NCI-H1417 (cell line): Measurements from ENCODE around the gene ZNF280C.
"Not testable (repeated sequence)": the region's sequence is repeated elsewhere in the genome, so short reads cannot be mapped to it uniquely, and the experiment has no call there.

Experiments
- DNase-seq, 3 experiments: peaks; one replicate each; lab custom pipeline; 2025; lab: John Stamatoyannopoulos, UW

Gene ZNF280C, protein sequence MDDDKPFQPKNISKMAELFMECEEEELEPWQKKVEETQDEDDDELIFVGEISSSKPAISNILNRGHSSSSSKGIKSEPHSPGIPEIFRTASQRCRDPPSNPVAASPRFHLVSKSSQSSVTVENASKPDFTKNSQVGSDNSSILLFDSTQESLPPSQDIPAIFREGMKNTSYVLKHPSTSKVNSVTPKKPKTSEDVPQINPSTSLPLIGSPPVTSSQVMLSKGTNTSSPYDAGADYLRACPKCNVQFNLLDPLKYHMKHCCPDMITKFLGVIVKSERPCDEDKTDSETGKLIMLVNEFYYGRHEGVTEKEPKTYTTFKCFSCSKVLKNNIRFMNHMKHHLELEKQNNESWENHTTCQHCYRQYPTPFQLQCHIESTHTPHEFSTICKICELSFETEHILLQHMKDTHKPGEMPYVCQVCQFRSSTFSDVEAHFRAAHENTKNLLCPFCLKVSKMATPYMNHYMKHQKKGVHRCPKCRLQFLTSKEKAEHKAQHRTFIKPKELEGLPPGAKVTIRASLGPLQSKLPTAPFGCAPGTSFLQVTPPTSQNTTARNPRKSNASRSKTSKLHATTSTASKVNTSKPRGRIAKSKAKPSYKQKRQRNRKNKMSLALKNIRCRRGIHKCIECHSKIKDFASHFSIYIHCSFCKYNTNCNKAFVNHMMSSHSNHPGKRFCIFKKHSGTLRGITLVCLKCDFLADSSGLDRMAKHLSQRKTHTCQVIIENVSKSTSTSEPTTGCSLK

DNA sequence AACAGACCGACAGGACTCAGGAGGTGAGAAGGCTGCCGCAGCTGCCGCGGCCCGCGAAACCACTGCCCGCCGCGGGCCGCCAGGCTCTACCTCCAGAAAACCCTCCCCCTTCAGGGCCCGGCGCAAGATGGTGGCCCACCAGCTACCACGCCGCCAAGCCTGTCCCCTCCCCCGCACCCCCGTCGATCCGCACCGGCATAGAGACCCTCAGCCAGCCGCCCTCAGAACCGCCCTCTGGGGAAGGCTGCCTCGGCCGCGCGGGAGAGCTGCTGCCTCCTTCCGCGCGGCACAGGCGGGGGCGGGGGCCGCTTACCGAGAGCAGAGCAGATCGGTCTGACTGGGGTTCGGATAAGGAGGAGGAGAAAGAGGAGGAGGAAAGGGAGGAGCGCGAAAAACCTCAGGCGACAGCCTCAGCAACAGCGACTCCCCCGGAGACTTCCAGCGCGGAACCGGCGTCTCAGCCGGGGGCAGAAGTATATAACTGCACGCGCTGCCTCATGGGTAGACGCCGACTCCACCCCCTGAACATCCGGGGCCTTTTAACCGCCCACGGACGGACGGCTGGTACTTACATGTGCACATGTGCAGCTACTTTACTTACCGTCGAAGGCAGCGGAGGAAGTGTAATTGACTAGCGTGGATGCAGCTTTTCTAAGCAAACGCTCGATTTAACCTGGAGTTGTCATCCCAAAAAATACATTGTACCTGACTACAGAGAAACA is at the start of gene ZNF280C:
TSS of gene ZNF280C (minus strand) at position 451 of the 722 bp plus-strand sequence. CDS start 8,450 bp downstream, outside the sequence.
- peak; percentile 90 to 96 (median 95) for DNase-seq

DNA sequence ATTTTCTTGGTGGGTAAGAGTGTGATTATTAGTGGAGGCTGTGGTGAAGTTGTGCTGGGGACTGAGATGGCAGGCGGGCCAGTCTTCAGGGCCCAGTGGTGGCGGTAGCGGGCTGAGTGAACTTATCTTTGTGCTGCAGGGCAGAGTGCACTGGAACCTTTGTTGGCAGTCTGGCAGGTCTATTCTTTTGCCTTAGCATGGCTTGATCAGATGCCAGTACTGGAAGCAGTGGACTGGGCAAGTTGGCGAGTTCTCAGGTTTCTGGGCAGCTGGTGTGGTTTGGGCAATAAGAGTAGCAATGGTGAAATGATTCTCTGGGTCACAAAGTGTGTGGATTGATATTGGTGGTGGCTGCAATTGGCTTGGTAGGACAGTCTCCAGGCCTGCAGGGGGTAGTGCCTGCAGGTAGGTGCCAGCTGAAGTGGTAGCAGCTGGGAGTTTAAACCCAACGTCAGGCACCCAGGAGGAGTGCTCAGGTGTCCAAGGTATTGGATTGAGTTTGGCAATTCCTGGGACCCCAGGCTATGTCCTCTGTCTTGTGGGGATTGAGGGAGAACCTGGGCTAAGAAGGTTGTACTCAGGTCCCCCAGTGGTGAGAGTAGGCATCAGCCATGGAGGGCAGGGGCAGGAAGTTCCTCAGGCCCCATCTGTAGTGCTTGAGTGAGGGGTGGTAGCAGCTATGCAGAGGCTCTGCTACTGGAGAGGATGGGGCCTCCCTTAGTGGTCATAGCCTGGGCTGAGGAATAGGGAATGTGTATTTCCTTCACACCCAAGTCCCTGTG is 36.1 kb upstream of the ZNF280C start:
- no peak for DNase-seq

DNA sequence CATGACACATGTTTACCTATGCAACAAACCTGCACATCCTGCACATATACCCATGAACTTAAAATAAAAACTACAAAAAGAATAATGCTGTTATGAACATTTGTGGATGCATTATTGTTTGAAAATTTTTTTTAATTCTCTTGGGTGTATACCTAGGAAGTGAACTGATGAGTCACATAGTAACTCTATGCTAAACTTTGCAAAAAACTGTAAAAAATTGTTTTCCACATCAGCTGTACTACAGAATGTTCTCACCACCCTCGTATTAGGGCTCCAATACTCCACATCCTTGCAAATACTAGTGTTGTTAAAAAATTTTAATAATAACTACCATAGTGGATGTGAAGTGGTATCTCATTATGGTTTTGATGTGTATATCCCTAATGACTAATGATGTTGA is 33.3 kb upstream of the ZNF280C start:
- no peak for DNase-seq

DNA sequence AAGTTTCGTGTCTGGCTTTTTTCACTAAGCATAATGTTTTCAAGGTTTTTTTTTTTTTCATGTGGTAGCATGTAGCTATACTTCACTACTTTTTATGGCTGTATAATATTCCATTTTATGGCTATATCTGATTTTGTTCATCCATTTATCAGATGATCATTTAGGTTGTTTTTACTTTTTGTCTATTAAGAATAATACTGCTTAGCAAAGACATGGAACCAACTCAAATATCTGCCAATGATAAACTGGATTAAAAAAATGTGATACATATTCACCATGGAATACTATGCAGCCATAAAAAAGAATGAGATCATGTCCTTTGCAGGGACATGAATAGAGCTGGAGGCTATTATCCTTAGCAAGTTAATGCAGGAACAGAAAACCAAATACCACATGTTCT is 32.7 kb upstream of the ZNF280C start:
- no peak for DNase-seq

DNA sequence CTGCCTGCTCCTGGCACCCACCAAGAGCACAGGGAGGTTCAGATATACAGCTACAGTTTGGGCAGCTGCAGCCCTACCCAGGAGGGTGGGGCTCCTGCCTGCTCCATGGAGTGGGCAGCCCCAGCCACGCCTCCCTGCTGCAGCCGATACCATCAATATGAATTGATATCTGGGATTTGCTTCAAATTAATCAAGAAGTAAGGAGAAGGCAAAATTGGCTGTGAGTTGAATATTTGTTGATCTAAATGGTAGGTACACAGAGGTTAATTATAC is 31.2 kb upstream of the ZNF280C start:
- DNase-seq: no peak

DNA sequence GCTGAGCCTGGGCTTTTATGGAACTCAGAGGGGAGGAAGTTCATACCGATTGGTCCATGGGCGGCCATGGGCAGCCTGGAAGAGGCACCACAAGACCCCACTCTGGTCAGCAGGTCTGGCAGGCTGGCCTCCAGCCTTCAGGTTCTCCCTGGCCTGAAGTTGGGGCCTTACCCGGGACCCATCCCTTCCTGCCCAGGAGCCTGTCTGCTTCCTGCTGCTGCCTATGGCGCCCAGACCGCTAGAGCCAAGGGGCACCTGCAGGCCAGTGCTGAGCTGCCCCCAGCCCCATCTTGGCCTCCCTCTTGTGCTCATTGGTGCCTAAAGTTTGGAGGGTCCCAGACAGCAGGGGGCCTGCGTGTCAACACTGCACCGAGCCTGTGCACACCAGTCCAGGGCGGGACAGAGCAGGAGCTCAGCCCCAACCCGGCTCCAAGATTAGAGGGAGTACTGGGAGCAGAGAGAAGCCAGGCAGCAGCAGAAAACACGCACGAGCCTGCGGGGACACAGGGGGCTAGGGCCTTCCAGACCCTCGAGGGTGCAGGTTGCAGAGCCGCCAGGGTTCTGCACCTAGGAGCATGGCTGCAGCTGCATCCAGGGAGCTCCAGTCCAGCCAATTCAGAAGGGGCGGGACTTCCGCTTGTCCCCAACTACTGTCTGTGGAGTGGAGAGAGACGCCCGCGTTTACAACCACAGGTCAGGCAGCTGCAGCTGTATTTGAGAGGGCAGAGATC is 30.7 kb upstream of the ZNF280C start:
- DNase-seq: peak; percentile 4 to 84 (median 60)

DNA sequence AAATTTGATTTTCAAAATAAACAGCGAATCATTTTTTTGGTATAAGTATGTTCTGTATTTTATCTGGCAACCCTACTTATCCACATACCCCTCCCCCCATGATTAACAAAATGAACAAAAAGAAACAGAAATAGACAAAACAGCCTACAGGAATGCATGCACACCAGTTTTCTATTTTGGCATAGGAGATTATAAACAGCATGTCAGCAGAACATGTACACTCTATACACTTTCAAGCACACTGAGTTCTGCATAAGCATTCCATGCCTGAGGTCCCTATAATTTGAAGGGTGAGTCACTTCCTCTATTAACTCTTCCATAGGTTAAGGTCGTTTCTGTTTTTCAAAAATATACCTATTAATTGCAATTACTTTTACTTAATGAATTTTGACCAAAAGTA is 28.0 kb upstream of the ZNF280C start:
- no peak for DNase-seq

DNA sequence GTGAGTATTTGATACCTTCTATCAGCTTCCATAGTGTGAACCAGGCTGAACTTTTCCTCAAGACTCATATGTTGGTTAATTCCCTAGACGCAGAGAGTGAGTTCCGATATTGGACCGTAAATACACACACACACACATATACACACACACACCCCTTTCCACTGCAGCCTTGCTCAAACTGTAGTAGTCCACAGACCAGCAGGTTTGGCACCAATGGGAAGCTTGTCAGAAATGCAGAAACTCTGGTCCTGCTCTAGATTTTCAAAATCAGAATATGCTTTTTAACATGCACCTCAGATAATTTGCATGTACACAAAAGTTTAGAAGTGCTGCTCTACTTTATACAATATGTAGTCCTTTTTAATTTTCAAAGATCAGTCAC is 27.6 kb upstream of the ZNF280C start:
- no peak for DNase-seq

DNA sequence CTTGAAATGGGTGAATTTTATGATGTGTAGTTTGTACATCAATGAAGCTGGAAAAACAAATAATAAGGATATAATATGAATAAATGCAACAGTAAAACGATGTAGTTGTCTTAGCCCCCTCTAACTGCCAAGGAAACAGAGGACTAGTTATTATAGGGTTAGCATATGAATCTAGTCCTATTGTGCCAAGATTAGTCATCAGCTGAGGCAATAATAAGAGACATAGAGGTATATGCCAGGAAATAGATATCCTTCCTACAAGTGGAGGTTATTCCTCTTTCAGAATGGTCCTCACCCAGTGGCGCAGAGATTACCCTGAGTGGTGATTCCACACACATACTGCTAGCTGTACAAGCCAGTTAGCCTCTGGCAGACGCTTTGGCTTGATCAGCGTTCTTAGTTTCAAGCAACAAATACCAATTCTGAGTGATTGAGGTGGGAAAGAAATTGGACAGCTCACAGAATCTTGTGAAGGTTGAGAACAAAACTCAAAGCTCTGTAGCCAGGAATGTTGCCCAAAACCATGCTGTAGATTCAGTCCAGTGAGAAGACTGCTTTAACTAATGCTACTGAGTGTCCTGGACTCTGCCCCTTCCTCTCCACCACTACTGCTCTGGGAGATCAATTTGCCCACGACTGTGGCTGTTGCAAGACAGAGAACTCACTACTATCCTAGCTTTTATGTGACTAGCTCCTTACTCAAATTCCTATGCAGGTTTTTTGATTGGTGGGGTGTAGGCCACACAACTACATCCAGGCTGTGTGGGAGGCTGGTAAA is 27.0 kb upstream of the ZNF280C start:
- no peak for DNase-seq

DNA sequence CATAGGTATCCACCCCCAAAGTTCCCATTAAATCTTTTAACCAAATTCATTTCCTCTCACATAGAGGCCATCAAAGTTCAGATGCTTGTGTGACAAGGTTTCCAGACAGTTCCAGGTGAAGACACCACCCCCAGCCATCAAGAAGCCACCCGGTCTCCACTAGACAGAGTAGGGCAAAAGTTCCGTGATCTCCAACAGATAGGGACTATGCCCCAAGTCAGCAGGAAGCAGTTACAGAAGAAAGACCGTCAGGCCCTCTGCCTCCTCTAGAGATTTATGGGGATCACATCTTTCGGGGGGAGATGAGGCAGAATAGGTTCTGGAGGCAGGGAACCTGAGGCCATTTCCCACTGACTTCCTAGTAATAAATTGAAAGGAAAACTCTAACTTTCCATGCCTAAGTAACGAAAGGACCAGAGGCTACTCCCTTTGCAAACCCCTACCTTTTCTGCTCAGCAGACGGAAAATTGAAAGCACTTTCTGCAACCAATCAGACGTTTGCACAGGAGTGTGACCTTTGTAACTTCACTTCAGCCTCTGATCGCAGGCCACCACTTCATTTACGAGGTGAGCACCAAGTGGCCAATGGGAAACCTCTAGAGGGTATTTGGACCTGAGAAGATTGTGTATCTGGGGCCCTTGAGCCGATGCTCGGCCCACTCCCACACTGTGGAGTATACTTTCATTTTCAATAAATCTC is 18.5 kb upstream of the ZNF280C start:
- DNase-seq: no peak

DNA sequence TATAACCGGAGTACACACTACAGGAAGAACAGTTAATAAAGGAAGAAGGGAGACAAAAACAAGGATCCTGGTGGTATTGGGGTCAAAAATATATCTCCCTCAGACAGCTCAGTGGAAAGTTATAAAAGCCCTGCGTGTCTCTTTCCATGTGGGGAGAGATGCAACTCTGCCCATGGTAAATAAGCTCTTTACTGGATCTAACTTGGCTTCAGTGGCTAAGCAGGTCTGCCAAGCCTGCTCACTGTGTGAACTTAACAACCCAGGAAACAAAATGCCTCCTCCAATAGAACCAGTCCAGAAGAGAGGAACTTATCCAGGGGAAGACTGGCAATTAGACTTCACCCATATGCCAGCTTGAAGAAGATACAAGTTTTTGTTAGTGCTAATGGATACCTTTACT is 17.0 kb upstream of the ZNF280C start:
- DNase-seq: no peak

DNA sequence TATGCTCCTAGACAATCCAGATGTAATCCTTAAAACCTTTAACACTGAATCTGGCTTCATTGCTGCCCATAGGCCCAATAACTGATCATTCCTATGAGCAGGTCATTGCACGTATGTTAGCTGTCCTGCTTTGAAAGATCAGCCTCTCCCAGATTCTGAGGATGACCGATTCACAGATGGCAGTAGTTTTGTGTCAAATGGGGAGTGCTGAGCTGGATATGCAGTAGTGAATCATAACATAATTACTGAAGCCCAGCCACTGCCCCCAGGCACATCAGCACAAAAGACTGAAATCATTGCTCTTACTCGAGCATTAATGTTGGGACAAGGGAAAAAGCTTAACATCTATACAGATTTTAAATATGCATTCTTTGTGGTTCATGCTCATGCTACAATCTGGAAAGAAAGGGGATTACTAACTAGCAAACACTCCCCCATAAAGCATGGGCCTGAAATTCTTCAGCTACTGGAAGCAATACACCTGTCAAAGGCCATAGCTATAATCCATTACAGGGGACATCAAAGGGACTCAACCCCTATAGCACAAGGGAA is 16.4 kb upstream of the ZNF280C start:
- DNase-seq: peak in 1 of 3 experiments; percentile 6

DNA sequence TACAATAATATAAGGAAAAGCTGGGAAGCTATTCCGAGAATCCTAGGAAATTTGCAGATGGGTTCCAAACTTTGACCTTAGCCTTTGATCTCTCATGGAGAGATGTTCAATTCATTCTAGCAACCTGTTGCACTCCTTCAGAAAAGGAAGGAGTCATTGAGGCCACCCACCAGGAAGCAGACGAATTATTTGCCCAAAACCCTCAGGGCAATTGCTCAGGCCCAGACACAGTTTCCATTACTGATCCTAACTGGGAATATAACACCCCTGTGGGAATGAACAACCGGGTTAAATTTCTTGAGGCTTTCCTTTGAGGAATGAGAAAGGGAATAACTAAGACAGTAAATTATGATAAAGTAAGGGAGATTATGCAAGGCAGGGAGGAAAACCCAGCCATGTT is 13.5 kb upstream of the ZNF280C start:
- no peak for DNase-seq

DNA sequence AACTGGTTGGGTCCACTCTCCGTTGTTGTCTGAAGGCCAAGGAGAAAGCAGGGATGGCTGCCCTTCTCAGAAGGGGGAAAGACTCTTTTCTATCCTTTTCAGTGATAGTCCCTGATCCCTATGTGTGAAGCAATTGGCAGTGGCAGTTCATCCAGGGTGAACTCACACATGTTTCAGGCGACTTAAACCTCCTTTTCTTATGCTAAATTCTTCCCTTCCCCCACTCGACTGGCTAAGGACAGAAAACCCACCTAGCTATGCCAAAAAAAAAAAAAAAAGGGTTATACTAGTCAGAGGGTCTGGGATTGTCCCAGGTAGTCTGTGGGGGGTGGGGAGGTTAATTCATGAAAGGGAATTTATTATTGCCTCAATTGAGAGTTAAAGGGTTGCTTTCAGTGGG is 12.2 kb upstream of the ZNF280C start:
- DNase-seq: no peak

DNA sequence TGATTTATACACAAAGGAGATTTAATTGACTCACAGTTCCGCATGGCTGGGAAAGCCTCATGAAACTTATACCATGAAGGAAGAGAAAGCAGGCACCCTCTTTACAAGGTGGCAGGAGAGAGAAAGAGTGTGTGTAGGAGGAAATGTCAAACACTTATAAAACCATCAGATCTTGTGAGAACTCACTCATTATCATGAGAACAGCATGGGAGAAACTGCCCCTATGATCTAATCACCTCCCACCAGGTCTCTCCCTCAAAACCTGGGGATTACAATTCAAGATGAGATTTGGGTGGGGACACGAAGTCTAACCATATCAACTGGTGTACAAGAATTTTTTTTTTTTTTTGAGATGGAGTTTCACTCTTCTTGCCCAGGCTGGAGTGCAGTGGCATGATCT is 3.6 kb upstream of the ZNF280C start:
- not testable (repeated sequence) for DNase-seq

DNA sequence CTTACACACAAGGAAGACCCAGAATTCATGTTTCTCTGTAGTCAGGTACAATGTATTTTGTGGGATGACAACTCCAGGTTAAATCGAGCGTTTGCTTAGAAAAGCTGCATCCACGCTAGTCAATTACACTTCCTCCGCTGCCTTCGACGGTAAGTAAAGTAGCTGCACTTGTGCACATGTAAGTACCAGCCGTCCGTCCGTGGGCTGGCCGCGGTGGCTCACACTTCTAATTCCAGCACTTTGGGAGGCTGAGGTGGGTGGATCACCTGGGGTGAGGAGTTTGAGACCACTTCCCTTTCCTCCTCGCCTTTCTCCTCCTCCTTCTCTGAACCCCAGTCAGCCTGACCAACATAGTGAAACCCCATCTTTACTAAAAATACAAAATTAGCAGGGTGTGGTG is 692 bp upstream of the ZNF280C start:
- DNase-seq: not testable (repeated sequence)

DNA sequence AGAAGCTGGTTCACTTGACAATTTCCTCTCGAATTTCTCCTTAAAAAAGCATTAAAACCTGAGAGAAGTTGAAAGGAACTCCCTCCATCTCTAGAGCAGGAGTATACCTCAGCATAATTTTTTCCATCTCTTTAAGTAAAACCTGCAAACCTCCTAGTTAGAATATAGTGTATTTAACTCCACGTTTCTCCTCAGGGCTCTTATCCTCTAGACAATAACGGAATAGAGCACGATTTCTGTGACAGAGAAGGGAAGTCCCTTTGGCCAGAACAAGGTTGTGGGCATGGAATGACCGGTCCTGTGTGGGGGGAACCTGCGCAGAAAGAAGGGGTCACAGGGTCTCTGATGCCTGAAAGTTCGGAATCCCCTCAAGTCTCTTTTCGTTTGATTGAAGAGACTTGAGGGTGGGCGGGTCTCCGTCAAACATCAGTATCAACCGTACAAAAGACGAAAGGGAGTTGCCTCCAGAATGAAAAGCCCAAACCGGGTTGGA is 697 bp downstream of the ZNF280C start:
- no peak for DNase-seq

DNA sequence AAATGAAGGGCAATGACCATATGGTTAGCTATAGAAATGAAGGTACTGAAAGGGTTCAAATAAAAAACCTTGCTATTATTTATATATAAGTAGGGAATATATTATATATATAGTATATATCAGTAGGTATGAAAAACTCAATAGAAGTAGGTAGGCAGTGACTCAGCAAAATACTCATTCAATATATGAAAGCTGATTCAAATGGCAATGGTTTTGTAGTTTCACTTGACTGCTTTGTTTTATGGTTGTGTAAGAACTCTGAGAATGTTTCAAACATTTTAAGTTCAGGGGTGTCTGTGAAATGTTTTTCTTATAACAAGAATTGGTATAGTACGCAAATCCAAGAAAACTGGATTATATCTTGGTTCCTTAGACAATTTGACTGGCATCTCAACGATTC is 4.1 kb downstream of the ZNF280C start:
- DNase-seq: no peak

DNA sequence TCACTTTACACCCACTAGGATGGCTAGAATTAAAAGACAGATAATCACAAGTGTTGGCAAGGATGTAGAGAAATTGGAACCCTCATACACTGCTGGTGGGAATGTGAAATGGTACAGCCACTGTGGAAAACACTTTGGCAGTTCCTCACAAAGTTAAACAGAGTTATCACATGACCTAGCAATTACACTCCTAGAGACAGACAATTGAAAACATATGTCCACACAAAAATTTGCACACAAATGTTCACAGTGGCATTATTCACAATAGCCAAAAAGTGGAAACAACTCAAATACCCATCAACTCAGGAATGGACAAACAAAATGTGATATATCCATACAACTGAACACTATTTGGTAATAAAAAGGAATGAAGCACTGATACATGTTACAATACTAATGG is 5.7 kb downstream of the ZNF280C start:
- no peak for DNase-seq

DNA sequence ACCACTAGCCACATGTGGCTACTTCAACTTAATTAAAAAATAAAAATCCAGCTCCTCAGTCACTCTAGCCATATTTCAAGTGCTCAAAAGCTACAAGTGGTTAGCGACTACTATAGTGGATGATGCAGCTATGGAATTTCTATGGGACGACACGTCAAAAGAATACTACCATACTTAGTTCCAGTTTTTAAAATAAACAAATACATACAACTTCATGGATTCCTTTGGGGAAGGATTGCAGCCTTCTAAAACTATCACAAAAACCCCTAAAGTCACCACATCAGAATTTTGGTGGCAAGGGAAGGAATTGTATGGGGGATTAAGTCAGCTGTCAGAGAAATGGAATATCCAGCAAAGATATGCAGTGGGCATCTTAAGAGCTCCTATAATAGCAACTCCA is 6.5 kb downstream of the ZNF280C start:
- DNase-seq: no peak
